Parathyroid adenoma (tissue), 2 donors: ENCODE measurements around the gene CFAP61.

ENCODE experiments used
- H2AFZ ChIP-seq: fragments of 300-600 bp; sonication (generic); one replicate; pipeline ENCODE4 v1.7.0; 2017; ENCODE audit warnings: antibody characterized with exemption, mild to moderate bottlenecking
- H3K27ac ChIP-seq: fragments of 300-600 bp; sonication (generic); one replicate; pipeline ENCODE4 v1.7.0; 2017
- H3K27me3 ChIP-seq: fragments of 300-600 bp; sonication (generic); one replicate; pipeline ENCODE4 v1.7.0; 2017; ENCODE audit warnings: low read length; ENCODE audit not compliant: control insufficient read depth, insufficient read depth
- H3K36me3 ChIP-seq: fragments of 300-600 bp; sonication (generic); one replicate; pipeline ENCODE4 v1.7.0; 2017; ENCODE audit warnings: low read length; ENCODE audit not compliant: control insufficient read depth, insufficient read depth
- H3K4me1 ChIP-seq: fragments of 300-600 bp; sonication (generic); one replicate; pipeline ENCODE4 v1.7.0; 2017; ENCODE audit warnings: control low read depth
- H3K4me2 ChIP-seq: fragments of 300-600 bp; sonication (generic); one replicate; pipeline ENCODE4 v1.7.0; 2017; ENCODE audit warnings: low read length
- H3K4me3 ChIP-seq: fragments of 300-600 bp; sonication (generic); one replicate; pipeline ENCODE4 v1.7.0; 2017; ENCODE audit warnings: low read depth, low read length
- H3K79me2 ChIP-seq: fragments of 300-600 bp; sonication (generic); one replicate; pipeline ENCODE4 v1.7.0; 2017; ENCODE audit warnings: control low read depth
- H3K9ac ChIP-seq: fragments of 300-600 bp; sonication (generic); one replicate; pipeline ENCODE4 v1.7.0; 2017; ENCODE audit warnings: mild to moderate bottlenecking
- H3K9me3 ChIP-seq: fragments of 300-600 bp; sonication (generic); one replicate; pipeline ENCODE4 v1.7.0; 2017; ENCODE audit warnings: low read length; ENCODE audit not compliant: control insufficient read depth
- TF ChIP-seq, protein P1 (sequence below): fragments of 300-600 bp; sonication (generic); IDR thresholded peaks from one replicate; pipeline ENCODE4 v1.7.0; 2017; ENCODE audit warnings: antibody characterized with exemption, mild to moderate bottlenecking
- donor health status: primary hyperparathyroidism.

The CFAP61 gene

DNA sequence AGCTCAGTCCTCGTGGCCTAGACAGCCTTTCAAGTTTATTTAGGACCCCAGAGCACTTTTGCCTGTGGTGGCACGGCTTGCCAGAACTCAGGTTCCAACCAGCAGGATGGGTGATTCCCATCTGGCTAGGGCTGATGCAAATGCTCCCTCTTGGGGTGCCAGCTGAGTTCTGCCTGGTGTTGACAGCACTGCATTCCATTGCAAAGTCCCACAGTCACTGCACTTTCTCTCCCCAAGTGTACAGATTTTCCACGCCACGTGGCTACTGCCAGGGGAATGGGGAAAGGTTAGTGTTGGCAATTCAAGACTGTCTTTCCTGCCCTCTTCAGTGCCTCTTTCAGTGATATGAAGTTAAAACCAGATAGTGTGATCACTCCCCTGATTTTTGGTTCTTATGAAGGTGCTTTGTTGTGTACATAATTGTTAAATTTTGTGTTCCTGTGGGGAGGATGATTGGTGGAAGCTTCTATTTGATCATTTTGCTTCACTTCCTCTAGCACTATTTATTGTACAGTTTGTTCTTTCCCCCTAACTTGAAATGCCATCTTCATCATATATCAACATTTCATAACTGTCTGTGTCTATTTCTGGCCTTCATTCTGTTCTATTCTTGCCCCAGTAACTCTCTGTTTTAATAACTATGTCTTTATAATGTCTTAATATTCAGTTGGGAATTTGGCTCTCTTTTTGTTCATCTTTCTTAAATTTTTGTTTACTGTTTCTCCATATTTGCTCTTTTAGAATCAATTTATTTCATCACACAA, 86.2 kb downstream of the CFAP61 start:
- no peak overlapping the region for H3K9ac ChIP-seq

GRCh38 chr20:20139403-20139802, 87.1 kb downstream of the CFAP61 start:
- TF ChIP-seq, protein P1, sequence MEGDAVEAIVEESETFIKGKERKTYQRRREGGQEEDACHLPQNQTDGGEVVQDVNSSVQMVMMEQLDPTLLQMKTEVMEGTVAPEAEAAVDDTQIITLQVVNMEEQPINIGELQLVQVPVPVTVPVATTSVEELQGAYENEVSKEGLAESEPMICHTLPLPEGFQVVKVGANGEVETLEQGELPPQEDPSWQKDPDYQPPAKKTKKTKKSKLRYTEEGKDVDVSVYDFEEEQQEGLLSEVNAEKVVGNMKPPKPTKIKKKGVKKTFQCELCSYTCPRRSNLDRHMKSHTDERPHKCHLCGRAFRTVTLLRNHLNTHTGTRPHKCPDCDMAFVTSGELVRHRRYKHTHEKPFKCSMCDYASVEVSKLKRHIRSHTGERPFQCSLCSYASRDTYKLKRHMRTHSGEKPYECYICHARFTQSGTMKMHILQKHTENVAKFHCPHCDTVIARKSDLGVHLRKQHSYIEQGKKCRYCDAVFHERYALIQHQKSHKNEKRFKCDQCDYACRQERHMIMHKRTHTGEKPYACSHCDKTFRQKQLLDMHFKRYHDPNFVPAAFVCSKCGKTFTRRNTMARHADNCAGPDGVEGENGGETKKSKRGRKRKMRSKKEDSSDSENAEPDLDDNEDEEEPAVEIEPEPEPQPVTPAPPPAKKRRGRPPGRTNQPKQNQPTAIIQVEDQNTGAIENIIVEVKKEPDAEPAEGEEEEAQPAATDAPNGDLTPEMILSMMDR = no peak
- no peak overlapping the region for H3K27ac ChIP-seq
- H3K4me3 ChIP-seq = no peak overlapping the region
- no peaks in the 10 kb centered on the region for H3K4me1 ChIP-seq
- no peaks in the 10 kb centered on the region for H3K27me3 ChIP-seq
- no peaks in the 10 kb centered on the region for H3K36me3 ChIP-seq
- H3K9me3 ChIP-seq = no peaks in the 10 kb centered on the region
- H3K4me2 ChIP-seq = no peak overlapping the region
- H3K9ac ChIP-seq = no peak overlapping the region
- no peaks in the 10 kb centered on the region for H3K79me2 ChIP-seq
- no peak overlapping the region for H2AFZ ChIP-seq

More for the DNA sequence above, 86.2 kb downstream of the CFAP61 start:
- Histone ChIP-seq H3K79me2 (no peaks in the 10 kb centered on the region), H3K4me1 (no peaks in the 10 kb centered on the region), H3K4me3 (no peak overlapping the region), H2AFZ (no peak overlapping the region), H3K27me3 (no peaks in the 10 kb centered on the region), H3K36me3 (no peaks in the 10 kb centered on the region), H3K4me2 (no peak overlapping the region), H3K27ac (no peak overlapping the region), H3K9me3 (no peaks in the 10 kb centered on the region)
- TF ChIP-seq, protein P1 = no peak

DNA sequence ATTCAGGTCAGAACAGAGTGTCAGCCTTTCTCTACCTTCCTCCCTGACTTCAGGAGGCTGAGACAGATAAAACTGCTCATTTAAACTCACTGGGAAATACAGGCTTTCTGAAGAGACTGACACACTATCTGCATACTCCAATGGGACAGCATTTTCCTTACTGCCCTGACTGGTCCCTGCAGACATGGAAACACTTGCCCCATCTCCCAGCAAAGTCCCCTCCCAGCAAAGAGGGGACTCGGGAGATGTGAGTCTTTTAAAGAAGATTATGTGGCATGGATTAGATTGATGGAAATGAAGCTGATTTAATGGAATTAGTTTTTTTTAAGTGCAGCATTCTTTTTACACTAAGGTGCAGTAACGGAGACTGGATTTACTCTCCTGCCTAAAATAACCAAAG, 90.8 kb downstream of the CFAP61 start:
- no peak overlapping the region for H3K4me2 ChIP-seq
- H3K9me3 ChIP-seq = no peaks in the 10 kb centered on the region
- H3K36me3 ChIP-seq = no peaks in the 10 kb centered on the region
- H3K9ac ChIP-seq = no peak overlapping the region
- TF ChIP-seq, protein P1 = no peak
- no peaks in the 10 kb centered on the region for H3K79me2 ChIP-seq
- no peak overlapping the region for H3K27ac ChIP-seq
- no peak overlapping the region for H2AFZ ChIP-seq
- H3K4me1 ChIP-seq = no peaks in the 10 kb centered on the region
- H3K27me3 ChIP-seq = no peaks in the 10 kb centered on the region
- H3K4me3 ChIP-seq = no peak overlapping the region

- Histone ChIP-seq H3K4me1 (no peaks in the 10 kb centered on the region), H3K9ac (no peak overlapping the region), H3K27me3 (no peaks in the 10 kb centered on the region), H3K9me3 (no peaks in the 10 kb centered on the region), H3K27ac (no peak overlapping the region), H3K79me2 (no peaks in the 10 kb centered on the region), H3K4me3 (no peak overlapping the region), H3K4me2 (no peak overlapping the region), H2AFZ (no peak overlapping the region), H3K36me3 (no peaks in the 10 kb centered on the region)
- TF ChIP-seq, protein P1 = no peak
Measured at GRCh38 chr20:20143646-20144045, 91.3 kb downstream of the CFAP61 start.

DNA sequence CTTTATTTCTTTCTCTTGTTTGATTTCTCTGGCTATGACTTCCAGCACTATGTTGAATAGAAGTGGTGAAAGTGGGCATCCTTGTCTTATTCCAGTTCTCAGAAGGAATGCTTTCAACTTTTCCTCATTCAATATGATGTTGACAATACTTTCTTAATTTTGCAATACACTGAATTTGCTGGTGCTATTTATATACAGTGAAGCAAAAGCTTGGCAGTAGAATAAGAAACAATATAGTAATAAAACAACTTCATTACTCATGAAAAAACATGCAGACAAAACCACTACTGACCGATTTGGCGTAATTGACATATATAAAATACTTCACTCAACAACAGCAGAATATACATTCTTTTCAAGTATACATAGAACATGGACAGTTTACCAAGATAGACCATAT, 96.4 kb downstream of the CFAP61 start:
- Histone ChIP-seq H3K4me3 (no peak overlapping the region), H3K27ac (no peak overlapping the region), H3K27me3 (no peaks in the 10 kb centered on the region), H3K4me2 (no peak overlapping the region), H3K79me2 (no peaks in the 10 kb centered on the region), H3K36me3 (no peaks in the 10 kb centered on the region), H3K9me3 (no peaks in the 10 kb centered on the region), H3K9ac (no peak overlapping the region), H2AFZ (no peak overlapping the region), H3K4me1 (no peaks in the 10 kb centered on the region)
- TF ChIP-seq, protein P1 = no peak
